Endothelial cell of umbilical vein (primary cell): ENCODE data around the gene SAE1. TPM values are rescaled to one million over a fixed set of nuclear protein-coding genes. Genes with fewer than 3 reads are reported as not detected.
A peak's percentile ranks its signal among the peaks of the same experiment; 100 is the strongest.

Experiments
- BruUV-seq: library from RNA; stranded (reverse); fragments of 400-500 nt; replicated peaks from 2 replicates; lab custom pipeline; 2021; lab: Mats Ljungman, UMichigan
- CTCF ChIA-PET: fragments of 300-600, 350-600 bp; sonication (Branson Sonifier 250); formaldehyde crosslinking; loops from one replicate; lab custom pipeline; 2021; ENCODE audit warnings: antibody characterized with exemption, inconsistent platforms; lab: Charles Lee
- POLR2A ChIA-PET: fragments of 300-600, 350-600 bp; sonication (Branson Sonifier 250); formaldehyde crosslinking; loops from one replicate; lab custom pipeline; 2021; ENCODE audit warnings: antibody characterized with exemption, inconsistent platforms; lab: Charles Lee
- DNase-seq: peaks from one replicate; pipeline ENCODE4 v3.0.0-alpha.2; 2011; ENCODE audit warnings: low read depth, low spot score
- FAIRE-seq: peaks from 2 replicates; lab custom pipeline; 2011; peaks lifted over from hg19 to GRCh38; lab: Jason Lieb, UNC
- H2AFZ ChIP-seq: 2 replicates; pipeline ENCODE4 v1.6.0; 2012; ENCODE audit warnings: low read depth, low read length, control low read depth, inconsistent platforms
- H3K27ac ChIP-seq: 2 replicates; pipeline ENCODE4 v1.5.1; 2011; ENCODE audit warnings: low read depth, mild to moderate bottlenecking, control low read depth, low read length, moderate library complexity; ENCODE audit not compliant: insufficient read depth
- H3K27me3 ChIP-seq, 2 experiments: 2 replicates each; pipeline versions ENCODE4 v1.6.0 to v1.6.1; 2011; ENCODE audit warnings: low read length in 2 of 2, mixed read lengths in 1 of 2; ENCODE audit not compliant: control insufficient read depth in 2 of 2, insufficient read depth in 2 of 2
- H3K36me3 ChIP-seq, 2 experiments: 2 replicates in 1 of 2; 3 replicates in 1 of 2; pipeline ENCODE4 v1.5.1; 2011; ENCODE audit warnings: low read length in 2 of 2, mild to moderate bottlenecking in 1 of 2, moderate library complexity in 1 of 2; ENCODE audit not compliant: control insufficient read depth in 2 of 2, insufficient read depth in 2 of 2; ENCODE audit errors: extremely low read depth in 1 of 2
- H3K4me1 ChIP-seq: 3 replicates; pipeline ENCODE4 v1.5.1; 2011; ENCODE audit warnings: mild to moderate bottlenecking, low read length; ENCODE audit not compliant: control insufficient read depth, insufficient read depth; ENCODE audit errors: extremely low read depth
- H3K4me2 ChIP-seq: 2 replicates; pipeline ENCODE4 v1.6.1; 2011; ENCODE audit warnings: low read length, control low read depth, mixed read lengths; ENCODE audit not compliant: insufficient read depth
- H3K4me3 ChIP-seq, 3 experiments: fragments of 200-600 bp in 1 of 3; sonication (generic), shearing (Covaris generic) in 1 of 3; replicated peaks in 1 of 3; 2 replicates each; pipeline ENCODE4 v1.5.1; 2011 to 2016; ENCODE audit warnings: control low read depth in 3 of 3, low read length in 3 of 3, mild to moderate bottlenecking in 2 of 3, inconsistent platforms in 1 of 3, low read depth in 1 of 3, moderate library complexity in 1 of 3; ENCODE audit not compliant: insufficient read depth in 1 of 3
- H3K79me2 ChIP-seq: 2 replicates; pipeline ENCODE4 v1.6.0; 2012; ENCODE audit warnings: low read length, inconsistent platforms; ENCODE audit not compliant: control insufficient read depth, insufficient read depth
- H3K9ac ChIP-seq: replicated peaks from 2 replicates; pipeline ENCODE3; 2011; ENCODE audit warnings: low read length, control low read depth; ENCODE audit not compliant: insufficient read depth; ENCODE audit errors: extremely low read depth
- H3K9me1 ChIP-seq: replicated peaks from 3 replicates; pipeline ENCODE4 v1.6.0; 2011; ENCODE audit warnings: mild to moderate bottlenecking, low read length; ENCODE audit not compliant: control insufficient read depth, insufficient read depth; ENCODE audit errors: extremely low read depth
- H3K9me3 ChIP-seq: replicated peaks from 2 replicates; pipeline ENCODE4 v1.5.1; 2012; ENCODE audit warnings: low read length, inconsistent platforms; ENCODE audit not compliant: control insufficient read depth, insufficient read depth
- H4K20me1 ChIP-seq: replicated peaks from 2 replicates; pipeline ENCODE3; 2011; ENCODE audit warnings: mild to moderate bottlenecking, low read length; ENCODE audit not compliant: control insufficient read depth, insufficient read depth; ENCODE audit errors: extremely low read depth
- CTCF ChIP-seq, 2 donors: IDR thresholded peaks; 1 replicate in 1 of 2; 2 replicates in 1 of 2; pipeline ENCODE4 v1.5.1; 2011; ENCODE audit warnings: low read length in 2 of 2, mild to moderate bottlenecking in 2 of 2, moderate library complexity in 2 of 2, control low read depth in 1 of 2, inconsistent platforms in 1 of 2, low read depth in 1 of 2; ENCODE audit not compliant: insufficient read depth in 1 of 2; ENCODE audit errors: extremely low read depth in 1 of 2
- GATA2 ChIP-seq: IDR thresholded peaks from 2 replicates; pipeline ENCODE4 v1.7.0; 2011; ENCODE audit warnings: low read depth, mild to moderate bottlenecking, moderate library complexity, mixed read lengths, low read length; ENCODE audit not compliant: insufficient read length, insufficient read depth
- JUN ChIP-seq: IDR thresholded peaks from 2 replicates; pipeline ENCODE4 v1.6.1; 2011; ENCODE audit warnings: borderline replicate concordance, low read depth; ENCODE audit not compliant: insufficient read length, insufficient read depth
- MAX ChIP-seq: IDR thresholded peaks from 2 replicates; pipeline ENCODE4 v1.6.1; 2011; ENCODE audit not compliant: insufficient read depth, insufficient read length
- POLR2A ChIP-seq: IDR thresholded peaks from 2 replicates; pipeline ENCODE4 v1.6.1; 2012; ENCODE audit warnings: low read depth, mild to moderate bottlenecking, control low read depth, low read length
- POLR2AphosphoS5 ChIP-seq: IDR thresholded peaks from 2 replicates; pipeline ENCODE4 v1.6.1; 2012; ENCODE audit warnings: low read depth, mild to moderate bottlenecking, control low read depth, low read length, moderate library complexity; ENCODE audit not compliant: insufficient read depth
- dilution Hi-C: fragments of 300-500 bp; cut with MboI; formaldehyde crosslinking; loops from one replicate; pipeline ENCODE4 v1.15.0; 2019; ENCODE audit warnings: low sequenced_read_pairs; ENCODE audit not compliant: extremely low pct_ligation_motif_present
- intact Hi-C: fragments of 100-400 bp; cut with micrococcal nuclease; formaldehyde crosslinking; loops from one replicate; pipeline ENCODE4 v1.10.0; 2022
- polyA plus RNA-seq, 4 experiments: library from polyadenylated mRNA; depleted of rRNA in 3 of 4; stranded (reverse) in 3 of 4; unstranded in 1 of 4; fragments of >200 nt; gene quantifications; 2 replicates each; pipeline versions ENCODE4 v1.2.1 to v1.2.3, GENCODE V29; 2011 to 2012; ENCODE audit warnings: missing spikeins in 1 of 4
- total RNA-seq: library from RNA; stranded (reverse); gene quantifications from 2 replicates; pipeline ENCODE4 v1.2.3, GENCODE V29; 2021

Gene SAE1
- total and polyA plus RNA-seq, 2 donors (not counting 3 experiments of a cell fraction or from before 2014, with no cell fraction given) = 165 to 219 TPM

- no peak overlapping the region for H3K4me2 ChIP-seq
- no peak overlapping the region for H2AFZ ChIP-seq
- H3K9me3 ChIP-seq = no peaks in the 10 kb centered on the region
- H3K27ac ChIP-seq = peak overlapping the region; percentile 75
- no peak overlapping the region for H3K9ac ChIP-seq
- intact Hi-C loops (loop anchor here (1.0 kb wide), 3 partner anchors 16 to 61 kb away; no protein-coding TSS in a partner anchor), dilution Hi-C loops (loop anchor here (10.0 kb wide), 1 partner anchor 55 kb away; no protein-coding TSS in a partner anchor)
- H3K27me3 ChIP-seq = no peaks in the 10 kb centered on the region
- ChIA-PET CTCF (interaction anchor here (0.6 to 10.6 kb wide), 38 partner anchors 9 to 981 kb away, joined by 3 to 533 read pairs (median 5); partner anchors contain the start of genes CCDC9, SAE1 and ZC3H4), POLR2A (interaction anchor here (0.6 to 3.0 kb wide), 4 partner anchors 16 to 74 kb away, joined by 3 to 24 read pairs (median 10); no protein-coding TSS in a partner anchor)
- no peaks in the 10 kb centered on the region for H4K20me1 ChIP-seq
- TF ChIP-seq POLR2AphosphoS5 (no peak), POLR2A (no peak), GATA2 (no peak), JUN (no peak), MAX (no peak)
- H3K4me3 ChIP-seq = no peak overlapping the region
- no peaks in the 10 kb centered on the region for H3K9me1 ChIP-seq
- H3K79me2 ChIP-seq = no peaks in the 10 kb centered on the region
- peaks cover 8% of the 10 kb centered on the region for H3K4me1 ChIP-seq
- DNase-seq (no peak), FAIRE-seq (no peak)
- BruUV-seq = no TSS peak
- peaks cover 10 to 13% of the 10 kb centered on the region in 2 experiments for H3K36me3 ChIP-seq
Measured at GRCh38 chr19:47210180-47210490, 79.5 kb downstream of the SAE1 start.

- CTCF ChIA-PET = interaction anchor here (0.8 to 10.6 kb wide), 38 partner anchors 9 to 181 kb away, joined by 3 to 533 read pairs (median 5); partner anchors contain the start of genes CCDC9, SAE1 and ZC3H4
Measured at GRCh38 chr19:47210689-47211316, 80.2 kb downstream of the SAE1 start.

More at GRCh38 chr19:47210689-47211316, 80.2 kb downstream of the SAE1 start:
- POLR2A ChIA-PET = interaction anchor here (0.6 to 3.0 kb wide), 4 partner anchors 15 to 75 kb away, joined by 3 to 24 read pairs (median 10); no protein-coding TSS in a partner anchor
- Histone ChIP-seq H3K79me2 (no peaks in the 10 kb centered on the region), H3K4me1 (peaks cover 8% of the 10 kb centered on the region), H2AFZ (no peak overlapping the region), H4K20me1 (no peaks in the 10 kb centered on the region), H3K27ac (peak overlapping the region; percentile 75), H3K9me3 (no peaks in the 10 kb centered on the region), H3K9ac (peak overlapping the region; percentile 57), H3K27me3 (no peaks in the 10 kb centered on the region), H3K4me2 (no peak overlapping the region), H3K4me3 (no peak overlapping the region), H3K9me1 (no peaks in the 10 kb centered on the region), H3K36me3 (peaks cover 9% of the 10 kb centered on the region in 2 experiments)
- intact Hi-C loops = loop anchor here (1.0 kb wide), 3 partner anchors 15 to 62 kb away; no protein-coding TSS in a partner anchor
- peak; percentile 87 for FAIRE-seq
- peak; percentile 91 for DNase-seq
- dilution Hi-C loops = loop anchor here (10.0 kb wide), 1 partner anchor 56 kb away; no protein-coding TSS in a partner anchor
- TF ChIP-seq CTCF (IDR thresholded peaks at IDR 0.05; ENCODE audit: extremely low read depth in 1 of 2, insufficient read depth in 1 of 2, low read depth in 1 of 2, low read length in 2 of 2) = peak; percentile 69 to 85
- no peak for TF ChIP-seq MAX
- no TSS peak for BruUV-seq
